Measurements from ENCODE around the gene MRPS18A. TPM values are rescaled to one million over a fixed set of nuclear protein-coding genes. Genes with fewer than 3 reads are reported as not detected.
A peak's percentile ranks its signal among the peaks of the same experiment; 100 is the strongest.

MRPS18A gene
- total and polyA plus RNA-seq, 9 of the 15 experiments (the other 6 are each of a cell fraction or from before 2014, with no cell fraction given), result 87.5 to 243 (median 125) TPM

- TF ChIP-seq ZNF398 (CRISPR knock-in tag; IDR thresholded peaks at IDR 0.05) (no peak), CBX1 (IDR thresholded peaks at IDR 0.05; ENCODE audit: low read depth) (no peak), ZNF696 (CRISPR knock-in tag; conservative IDR thresholded peaks at IDR 0.05) (no peak), ARHGAP35 (IDR thresholded peaks at IDR 0.05; ENCODE audit: partially characterized antibody) (no peak), ZNF146 (CRISPR knock-in tag; IDR thresholded peaks at IDR 0.05; ENCODE audit: unreplicated experiment) (no peak), FOXP1 (CRISPR knock-in tag; IDR thresholded peaks at IDR 0.05) (no peak), GATAD2B (IDR thresholded peaks at IDR 0.05; ENCODE audit: borderline replicate concordance) (no peak), PCBP1 (IDR thresholded peaks at IDR 0.05; ENCODE audit: low read depth, low read length, poor library complexity, severe bottlenecking) (no peak), HINFP (tag; conservative IDR thresholded peaks at IDR 0.05; ENCODE audit: low read depth) (no peak), E2F6 (IDR thresholded peaks at IDR 0.05; ENCODE audit: borderline replicate concordance in 1 of 2, extremely low read depth in 1 of 2, insufficient read depth in 1 of 2, insufficient read length in 1 of 2, low read depth in 1 of 2, low read length in 1 of 2, poor library complexity in 1 of 2, severe bottlenecking in 1 of 2) (peak in 1 of 2 experiments; percentile 12), CHD4 (IDR thresholded peaks at IDR 0.05; ENCODE audit: insufficient read depth, insufficient replicate concordance, low read depth, low read length, poor library complexity, severe bottlenecking) (no peak), RFX5 (IDR thresholded peaks at IDR 0.05; ENCODE audit: low read depth, low read length) (no peak), MXD1 (CRISPR knock-in tag; IDR thresholded peaks at IDR 0.05; ENCODE audit: borderline replicate concordance, poor library complexity, severe bottlenecking) (no peak), ZNF551 (CRISPR knock-in tag; IDR thresholded peaks at IDR 0.05) (no peak), BHLHE40 (IDR thresholded peaks at IDR 0.05; ENCODE audit: low read length) (no peak; the same call in 1 of the 2 replicates), ZNF785 (CRISPR knock-in tag; IDR thresholded peaks at IDR 0.05) (no peak), HDAC8 (tag; IDR thresholded peaks at IDR 0.05) (no peak; the same call in 1 of the 2 replicates), MLX (CRISPR knock-in tag; conservative IDR thresholded peaks at IDR 0.05) (no peak), ZNF133 (CRISPR knock-in tag; IDR thresholded peaks at IDR 0.05) (no peak), ZNF324 (CRISPR knock-in tag; IDR thresholded peaks at IDR 0.05) (no peak), LCOR (CRISPR knock-in tag; IDR thresholded peaks at IDR 0.05) (peak; percentile 67; the same call in 1 of the 2 replicates)
Observed at GRCh38 chr6:43639984-43640800, 47.4 kb downstream of the MRPS18A start (continued).
